HG03196 (cell line): Measurements from ENCODE around the gene ETFB.

Experiments used
- ATAC-seq: cut with Tn5 transposase; IDR thresholded peaks from one replicate; pipeline ENCODE4 v1.9.1; 2021; ENCODE audit not compliant: unreplicated experiment

ETFB gene

GRCh38 chr19:51372649-51373504 is 6.7 kb upstream of the ETFB start, which contains the start of gene NKG7:
TSS of gene NKG7 (minus strand) at chr19:51372654. CDS start at chr19:51372535, 119 bp downstream.
- ATAC-seq = no peak

- no peak for ATAC-seq
Measured at GRCh38 chr19:51372021-51372648, 5.9 kb upstream of the ETFB start.

GRCh38 chr19:51371186-51371690 is 5.0 kb upstream of the ETFB start:
- no peak for ATAC-seq

GRCh38 chr19:51370230-51370629 is 4.0 kb upstream of the ETFB start:
- ATAC-seq = no peak

GRCh38 chr19:51368366-51369282 is 2.4 kb upstream of the ETFB start, which contains the start of gene CLDND2:
TSS of gene CLDND2 (minus strand) at chr19:51369003. CDS start at chr19:51368577, 426 bp downstream.
- ATAC-seq = no peak

DNA sequence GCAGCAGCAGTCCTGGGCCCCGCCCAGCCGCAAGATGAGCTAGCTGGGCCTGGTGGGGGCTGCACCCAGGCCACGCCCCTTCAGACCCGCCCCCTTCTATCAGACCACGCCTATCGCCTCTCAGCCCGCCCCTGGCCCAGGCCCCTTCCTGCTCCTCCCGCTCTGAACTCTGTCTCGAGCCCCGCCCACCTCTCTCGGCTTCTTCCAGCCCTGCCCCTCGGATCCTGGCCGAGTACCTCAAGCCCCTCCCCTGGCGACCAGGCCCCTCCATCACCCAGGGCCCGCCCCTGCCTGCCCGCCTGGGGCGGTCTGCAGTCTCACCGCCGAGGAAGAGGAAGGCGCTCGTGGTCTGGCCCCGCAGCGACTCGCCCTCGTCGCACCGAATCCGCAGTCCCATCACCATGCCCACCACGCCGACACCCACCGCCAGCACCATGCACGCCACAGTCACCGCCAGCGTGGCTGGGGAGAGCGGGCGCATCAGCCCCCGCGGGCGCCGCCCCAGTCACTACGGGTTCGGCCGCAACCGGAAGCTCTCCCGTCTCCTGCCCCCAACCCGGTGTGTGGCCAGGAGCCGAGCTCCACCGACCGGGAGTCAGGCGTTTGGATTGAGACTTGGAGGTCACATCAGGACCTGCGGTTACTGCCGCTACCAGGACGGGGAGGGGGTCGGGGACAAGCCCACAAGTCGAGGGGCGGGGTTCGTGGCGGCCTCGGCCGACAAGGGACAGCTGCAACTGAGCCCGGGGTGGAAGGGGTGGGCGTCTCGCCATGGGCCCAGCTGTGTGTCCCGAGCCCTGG is 1.6 kb upstream of the ETFB start:
- peak; percentile 68 for ATAC-seq

- ATAC-seq = no peak
Measured at GRCh38 chr19:51367255-51367564, 1.0 kb upstream of the ETFB start.

DNA sequence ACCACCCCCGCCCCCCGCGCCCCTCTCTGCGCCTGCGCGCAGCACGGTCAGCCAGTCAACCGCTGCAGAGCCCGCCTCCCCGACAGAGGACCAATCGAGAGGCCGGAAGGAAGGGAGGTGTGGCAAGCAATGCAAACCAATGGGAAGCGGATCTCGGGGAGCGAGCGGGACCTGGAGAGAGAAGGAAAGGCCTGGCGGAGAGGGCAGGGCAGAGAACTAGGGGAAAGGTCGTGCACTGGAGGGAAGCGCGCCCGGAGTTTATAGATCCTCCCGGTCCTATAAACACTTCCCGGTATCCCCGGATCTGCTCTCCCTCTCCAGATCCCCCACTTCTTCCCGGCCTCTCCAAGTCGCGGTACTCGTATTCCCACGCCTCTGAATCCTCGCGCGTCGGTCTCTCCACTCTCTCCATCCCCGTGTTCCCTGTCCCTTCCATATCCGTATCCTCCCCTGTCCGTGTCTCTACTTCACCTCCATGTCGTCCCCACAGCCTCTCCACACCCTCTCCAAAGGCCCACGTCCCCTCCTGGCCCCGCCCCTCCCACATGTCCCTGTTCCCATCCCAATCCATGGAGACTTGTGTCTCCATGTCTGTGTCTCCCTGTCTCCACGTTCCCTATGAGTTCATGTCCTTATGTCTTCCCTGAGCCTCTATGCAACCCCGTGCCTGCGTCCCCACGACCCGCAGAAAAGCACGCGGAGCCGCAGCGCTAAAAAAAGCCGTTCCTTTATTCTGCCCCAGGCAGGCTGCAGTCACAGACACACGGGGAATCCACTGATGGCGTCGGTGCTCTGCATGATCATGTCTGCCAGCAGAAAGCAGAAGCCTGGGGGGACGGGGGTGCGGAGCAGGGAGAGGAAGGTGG is 434 bp upstream of the ETFB start:
- peak; percentile 51 for ATAC-seq

GRCh38 chr19:51365211-51365964 is 800 bp downstream of the ETFB start:
- no peak for ATAC-seq

DNA sequence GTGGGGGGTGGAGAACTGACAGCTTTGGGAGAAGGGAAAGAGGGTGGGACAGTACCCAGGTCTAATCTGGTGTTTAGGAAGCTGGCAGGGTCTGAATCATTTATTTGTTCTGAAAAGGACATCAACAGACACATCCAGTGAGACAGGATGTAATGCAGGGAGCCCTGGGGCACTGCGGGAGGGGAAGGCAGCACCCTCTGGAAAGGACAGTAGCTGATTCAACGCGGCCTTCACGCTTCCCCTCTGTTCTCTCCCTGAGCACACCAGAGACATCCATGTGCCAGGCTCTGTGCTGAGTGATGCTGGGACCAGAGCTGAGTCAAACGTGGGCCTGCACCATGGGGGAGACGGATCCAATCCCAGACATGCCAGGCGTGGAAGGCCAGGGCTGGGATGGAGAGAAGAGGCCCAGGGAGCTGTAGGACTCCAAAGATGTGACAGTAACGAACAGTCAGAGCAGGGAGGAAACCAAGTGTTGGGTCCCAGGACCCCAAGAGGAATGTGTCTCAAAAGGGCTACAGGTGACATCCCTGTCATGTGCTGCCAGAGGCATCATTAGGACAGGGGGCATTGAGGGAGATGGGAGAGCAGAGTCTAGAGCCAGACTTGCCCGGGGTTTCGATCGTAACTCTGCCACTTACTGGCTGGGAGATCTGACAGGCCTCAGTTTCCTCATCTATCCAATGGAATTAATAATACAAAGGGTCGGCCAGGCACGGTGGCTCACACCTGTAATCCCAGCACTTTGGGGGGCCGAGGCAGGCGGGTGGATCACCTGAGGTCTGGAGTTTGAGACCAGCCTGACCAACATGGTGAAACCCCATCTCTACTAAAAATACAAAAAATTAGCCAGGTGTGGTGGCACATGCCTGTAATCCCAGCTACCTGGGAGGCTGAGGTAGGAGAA is 1.7 kb downstream of the ETFB start:
- no peak for ATAC-seq

DNA sequence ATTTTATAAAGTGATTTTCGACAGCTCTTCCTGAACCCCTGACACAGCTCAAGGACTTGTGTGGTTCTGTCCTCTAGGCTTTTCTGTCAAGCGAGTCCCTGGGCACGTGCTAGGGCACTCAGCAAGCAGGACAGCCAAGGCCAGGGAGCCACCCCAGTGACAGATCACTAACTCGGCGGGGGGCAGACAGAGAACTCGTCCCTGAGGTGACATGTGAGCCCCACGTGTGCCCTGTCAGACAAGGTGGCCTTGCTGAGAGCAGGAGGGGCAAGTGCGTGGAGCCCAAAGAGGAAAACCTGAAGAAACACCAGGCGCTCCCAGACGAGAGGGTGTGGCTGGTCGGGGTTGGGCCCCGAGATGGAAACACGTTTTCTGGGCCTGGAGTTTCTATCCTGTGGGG is 4.9 kb downstream of the ETFB start:
- no peak for ATAC-seq

DNA sequence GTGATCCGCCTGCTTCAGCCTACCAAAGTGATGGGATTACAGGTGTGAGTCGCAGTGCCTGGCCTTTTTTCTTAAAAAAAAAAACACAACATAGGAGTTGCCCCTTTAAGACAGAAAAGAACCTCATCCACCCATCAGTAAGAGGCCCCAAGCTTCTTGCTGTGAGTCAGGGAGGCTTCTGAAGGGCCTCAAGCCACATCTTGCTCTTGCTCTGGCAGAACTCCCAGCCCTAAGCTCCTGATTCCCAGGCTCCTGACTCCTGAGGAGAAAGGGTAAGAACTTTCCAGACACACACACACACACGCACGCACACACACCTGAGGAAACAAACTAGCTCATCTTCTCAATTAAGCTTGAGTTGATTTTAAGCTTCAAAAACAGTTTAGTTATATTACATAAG is 6.9 kb downstream of the ETFB start:
- no peak for ATAC-seq

- no peak for ATAC-seq
Measured at GRCh38 chr19:51357952-51358351, 8.2 kb downstream of the ETFB start.

DNA sequence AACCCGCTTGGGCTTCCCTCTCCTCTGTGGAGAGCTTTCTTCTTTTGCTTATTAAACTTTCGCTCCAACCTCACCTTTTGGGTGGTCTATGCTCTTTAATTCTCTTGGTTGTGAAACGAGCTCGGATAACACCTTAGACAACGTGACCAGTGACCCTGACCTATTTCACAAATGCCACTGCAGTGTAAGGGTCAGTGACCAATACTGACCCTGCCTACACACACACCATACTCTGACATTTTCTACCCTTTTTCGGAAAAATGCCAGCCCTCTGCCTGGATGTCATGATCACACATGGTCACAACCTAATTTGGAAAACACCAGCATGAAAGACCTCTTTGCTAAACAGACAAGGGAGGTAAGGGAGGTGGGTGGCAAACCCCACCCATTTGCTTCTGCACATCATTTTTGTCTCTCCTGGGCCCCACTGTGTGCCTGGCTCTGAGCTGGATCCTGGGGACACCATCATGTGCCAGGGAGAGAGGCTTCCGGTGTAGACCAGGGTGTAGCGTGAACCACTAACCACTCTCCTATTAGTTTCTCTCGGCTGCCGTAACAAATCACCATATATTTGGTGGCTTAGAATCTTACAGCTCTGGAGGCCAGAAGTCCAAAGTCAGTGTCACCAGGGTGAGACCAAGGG is 9.9 kb downstream of the ETFB start:
- ATAC-seq = no peak

DNA sequence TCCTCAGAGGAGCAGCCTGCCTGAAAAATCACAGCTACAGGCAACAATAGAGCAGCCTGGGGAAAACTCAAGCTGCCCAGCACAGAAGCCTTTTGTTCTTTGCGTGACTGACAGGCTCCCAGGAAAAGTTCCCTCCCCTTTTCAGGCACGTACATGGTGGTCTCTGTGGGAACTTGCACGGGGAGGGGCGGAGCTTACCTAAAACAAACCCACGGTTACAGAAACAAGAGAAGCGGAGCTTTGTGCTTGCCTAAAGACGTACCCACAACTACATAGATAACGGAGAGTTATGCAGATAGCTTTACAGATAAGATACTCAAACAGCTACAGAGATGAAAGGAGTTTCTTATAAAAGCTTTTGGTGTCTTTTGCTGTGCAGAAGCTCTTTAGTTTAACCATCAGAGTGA is 11.4 kb downstream of the ETFB start:
- no peak for ATAC-seq

DNA sequence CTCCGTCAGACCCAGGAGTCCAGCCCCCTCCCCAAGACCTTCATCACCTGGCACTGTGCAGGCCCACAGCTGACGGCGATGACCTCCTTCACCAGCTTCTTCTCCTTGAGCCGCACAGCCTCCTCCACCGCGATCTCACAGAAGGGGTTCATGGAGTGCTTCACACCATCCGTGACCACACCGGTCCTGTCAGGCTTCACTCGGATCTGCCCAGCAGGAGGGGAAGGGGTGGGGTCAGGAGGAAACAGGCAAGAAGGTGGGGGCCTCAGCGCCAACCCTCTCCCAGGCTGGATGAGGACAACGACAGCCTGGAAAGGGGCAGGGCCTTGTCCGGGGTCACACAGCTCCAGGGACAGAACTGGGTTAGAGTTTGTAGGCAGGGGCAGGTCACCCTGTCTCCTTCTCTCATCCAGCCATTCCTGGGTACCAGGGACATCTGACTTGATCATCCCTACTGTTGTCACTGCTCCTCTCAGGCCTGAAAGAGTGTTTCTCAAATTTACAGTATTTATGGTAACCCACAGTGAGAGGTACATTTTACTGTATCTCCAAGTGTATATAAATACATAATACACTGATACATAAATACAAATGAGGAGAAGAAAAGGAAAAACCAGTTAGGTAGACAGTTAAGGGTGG is 12.0 kb downstream of the ETFB start:
- no peak for ATAC-seq
